Measurements from ENCODE around the gene SH3BP5.

The SH3BP5 gene

GRCh38 chr3:15269091-15269989 is 63.0 kb downstream of the SH3BP5 start:
- in situ Hi-C loops (cut with MboI; ENCODE audit: low sequenced_read_pairs, unreplicated experiment), result loop anchor here (5.0 to 10.0 kb wide), 2 partner anchors 113 to 285 kb away; no protein-coding TSS in a partner anchor
- TF ChIP-seq CTCF (IDR thresholded peaks at IDR 0.05; ENCODE audit: borderline replicate concordance, control extremely low read depth, extremely low read depth, insufficient read depth, missing control alignments), result no peak
- DNase-seq (ENCODE audit: low spot score), result peak; percentile 85

GRCh38 chr3:15268033-15268631 is 64.3 kb downstream of the SH3BP5 start:
- in situ Hi-C loops (cut with MboI; ENCODE audit: low sequenced_read_pairs, unreplicated experiment), result loop anchor here (5.0 to 10.0 kb wide), 2 partner anchors 114 to 287 kb away; no protein-coding TSS in a partner anchor
- peak; percentile 97 for TF ChIP-seq CTCF (IDR thresholded peaks at IDR 0.05; ENCODE audit: borderline replicate concordance, control extremely low read depth, extremely low read depth, insufficient read depth, missing control alignments)
- DNase-seq (ENCODE audit: low spot score), result peak; percentile 85

- in situ Hi-C loops (cut with MboI; ENCODE audit: low sequenced_read_pairs, unreplicated experiment), result loop anchor here (5.0 to 10.0 kb wide), 2 partner anchors 115 to 287 kb away; no protein-coding TSS in a partner anchor
- no peak for TF ChIP-seq CTCF (IDR thresholded peaks at IDR 0.05; ENCODE audit: borderline replicate concordance, control extremely low read depth, extremely low read depth, insufficient read depth, missing control alignments)
- DNase-seq (ENCODE audit: low spot score), result no peak
Observed at GRCh38 chr3:15267502-15267901, 64.9 kb downstream of the SH3BP5 start.

- no peak for TF ChIP-seq CTCF (IDR thresholded peaks at IDR 0.05; ENCODE audit: borderline replicate concordance, control extremely low read depth, extremely low read depth, insufficient read depth, missing control alignments)
- in situ Hi-C loops (cut with MboI; ENCODE audit: low sequenced_read_pairs, unreplicated experiment), result loop anchor here (5.0 to 10.0 kb wide), 2 partner anchors 116 to 288 kb away; no protein-coding TSS in a partner anchor
- no peak for DNase-seq (ENCODE audit: low spot score)
Observed at GRCh38 chr3:15266510-15267376, 65.6 kb downstream of the SH3BP5 start.

GRCh38 chr3:15265655-15266509 is 66.5 kb downstream of the SH3BP5 start:
- in situ Hi-C loops (cut with MboI; ENCODE audit: low sequenced_read_pairs, unreplicated experiment), result loop anchor here (5.0 to 10.0 kb wide), 2 partner anchors 116 to 289 kb away; no protein-coding TSS in a partner anchor
- DNase-seq (ENCODE audit: low spot score), result no peak
- TF ChIP-seq CTCF (IDR thresholded peaks at IDR 0.05; ENCODE audit: borderline replicate concordance, control extremely low read depth, extremely low read depth, insufficient read depth, missing control alignments), result no peak
